ENCODE results near the gene KMT2D.

Gene KMT2D

GRCh38 chr12:49051777-49052438 lies 8.7 kb downstream of the KMT2D start:
- DNase-seq, result no peak

- no peak for DNase-seq
Measured at GRCh38 chr12:49051373-49051764, 9.2 kb downstream of the KMT2D start.

GRCh38 chr12:49050507-49051372 lies 9.9 kb downstream of the KMT2D start:
- DNase-seq, result no peak

- no peak for DNase-seq
Measured at GRCh38 chr12:49049566-49050224, 10.9 kb downstream of the KMT2D start.

GRCh38 chr12:49048953-49049352 lies 11.6 kb downstream of the KMT2D start:
- DNase-seq, result no peak

GRCh38 chr12:49046129-49046895 lies 14.3 kb downstream of the KMT2D start:
- DNase-seq, result no peak

GRCh38 chr12:49044660-49045059 lies 15.9 kb downstream of the KMT2D start:
- DNase-seq, result no peak

- DNase-seq, result peak in 1 of 2 donors; percentile 41
Measured at GRCh38 chr12:49043856-49044258, 16.7 kb downstream of the KMT2D start.

- DNase-seq, result no peak
Measured at GRCh38 chr12:49043241-49043640, 17.4 kb downstream of the KMT2D start.

GRCh38 chr12:49041881-49042484 lies 18.6 kb downstream of the KMT2D start:
- no peak for DNase-seq

GRCh38 chr12:49041036-49041880 lies 19.3 kb downstream of the KMT2D start:
- no peak for DNase-seq

- no peak for DNase-seq
Measured at GRCh38 chr12:49040364-49040855, 20.2 kb downstream of the KMT2D start.

GRCh38 chr12:49039421-49040363 lies 20.9 kb downstream of the KMT2D start:
- no peak for DNase-seq

GRCh38 chr12:49038291-49038955 lies 22.2 kb downstream of the KMT2D start:
- DNase-seq, result no peak

GRCh38 chr12:49037947-49038237 lies 22.7 kb downstream of the KMT2D start:
- DNase-seq, result no peak

GRCh38 chr12:49037111-49037946 lies 23.3 kb downstream of the KMT2D start:
- no peak for DNase-seq

- no peak for DNase-seq
Measured at GRCh38 chr12:49036029-49036428, 24.6 kb downstream of the KMT2D start.

- DNase-seq, result no peak
Measured at GRCh38 chr12:49034286-49034622, 26.3 kb downstream of the KMT2D start.

Data from hippocampal formation (tissue), 2 donors.